ENCODE data around the gene SLC44A5.

DNA sequence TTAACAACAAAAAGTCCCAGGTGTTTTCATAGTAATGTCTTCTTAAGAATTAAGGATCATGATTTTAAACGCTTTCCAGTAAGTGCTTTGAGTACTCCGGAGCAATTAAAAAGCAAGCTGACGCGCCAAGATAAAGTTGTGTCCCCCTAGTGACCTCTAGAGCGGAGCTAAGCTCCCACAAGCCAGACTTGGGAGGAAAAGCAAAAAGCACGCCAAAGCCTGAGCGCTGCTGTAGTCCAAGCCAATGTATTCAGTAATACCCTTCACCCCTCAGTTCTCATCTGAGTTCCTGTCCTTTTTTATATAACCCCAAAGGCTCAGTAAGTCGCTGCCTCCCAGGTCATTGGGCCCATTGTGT lies 3.5 kb upstream of the SLC44A5 start:
- TF ChIP-seq, protein P1, sequence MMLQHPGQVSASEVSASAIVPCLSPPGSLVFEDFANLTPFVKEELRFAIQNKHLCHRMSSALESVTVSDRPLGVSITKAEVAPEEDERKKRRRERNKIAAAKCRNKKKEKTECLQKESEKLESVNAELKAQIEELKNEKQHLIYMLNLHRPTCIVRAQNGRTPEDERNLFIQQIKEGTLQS (IDR thresholded peaks at IDR 0.05) = no peak
- no peak for TF ChIP-seq CTCF (IDR thresholded peaks at IDR 0.05; ENCODE audit: low read depth, low read length, missing input control)
- TF ChIP-seq RAD21 (IDR thresholded peaks at IDR 0.05) = no peak
- TF ChIP-seq YY1 (IDR thresholded peaks at IDR 0.05) = no peak
